GM18909 (cell line): ENCODE data around the gene CCNO.
A peak's percentile ranks its signal among the peaks of the same experiment; 100 is the strongest.

Experiments used
- ATAC-seq: cut with Tn5 transposase; IDR thresholded peaks from one replicate; pipeline ENCODE4 v1.9.1; 2021; ENCODE audit warnings: mild to moderate bottlenecking; ENCODE audit not compliant: unreplicated experiment, poor library complexity

CCNO gene

DNA sequence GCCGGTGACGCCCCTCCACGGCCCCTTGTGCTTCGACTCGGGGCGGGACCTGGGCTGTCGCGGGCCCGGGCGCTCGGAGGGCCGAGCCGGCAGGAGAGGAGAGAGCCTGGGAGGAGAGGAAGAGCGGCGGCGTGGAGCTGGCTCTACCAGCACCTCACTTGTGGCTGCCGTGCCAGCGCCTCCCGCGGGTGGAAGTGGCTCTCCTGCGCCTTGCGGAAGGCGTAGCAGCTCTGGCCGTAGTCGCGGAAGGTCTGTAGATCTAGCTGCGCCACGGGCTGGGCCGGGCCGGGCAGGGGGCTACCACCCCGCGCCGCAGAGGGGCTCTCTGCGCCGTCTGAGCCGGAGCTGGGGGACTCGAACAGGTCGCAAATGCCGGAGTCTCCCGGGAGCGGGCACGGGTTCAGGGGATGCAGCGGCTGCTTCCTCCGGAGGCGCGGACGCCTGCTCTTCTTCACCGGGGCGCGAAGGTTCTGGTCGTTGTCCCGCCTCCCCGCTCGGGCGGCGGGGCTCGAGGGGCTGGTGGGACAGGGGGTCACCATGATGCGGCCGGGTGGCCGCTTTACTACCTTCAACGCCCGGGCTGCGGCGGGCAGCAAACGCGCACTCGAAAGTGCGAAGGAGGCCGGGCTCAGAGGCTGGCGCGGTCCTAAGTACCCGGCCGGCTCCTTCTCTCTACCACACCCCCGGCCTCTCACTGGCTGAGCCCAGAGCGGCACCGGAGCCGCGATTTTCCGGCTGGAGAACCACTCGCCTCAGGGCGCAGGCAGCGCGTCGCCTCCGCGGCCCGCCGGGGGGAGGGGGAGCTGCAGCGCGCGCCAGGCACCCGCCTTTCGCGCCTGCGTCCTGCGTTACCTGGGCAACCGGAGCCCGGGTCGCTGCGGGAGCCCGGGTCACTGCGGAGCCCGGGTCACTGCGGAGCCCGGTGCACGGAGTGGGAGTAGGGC, at the start of gene CCNO:
Gene CCNO (minus strand): TSS at position 624 of the 944 bp plus-strand sequence. CDS start 85 bp downstream, at position 539.
- peak; percentile 71 for ATAC-seq

- no peak for ATAC-seq
These were observed 45.4 kb upstream of the CCNO start for GRCh38 chr5:55278778-55279177.

- ATAC-seq = no peak
These were observed 43.4 kb upstream of the CCNO start for GRCh38 chr5:55276771-55277170.

GRCh38 chr5:55258339-55258738, 24.9 kb upstream of the CCNO start:
- no peak for ATAC-seq

GRCh38 chr5:55254802-55255201, 21.4 kb upstream of the CCNO start:
- ATAC-seq = no peak

DNA sequence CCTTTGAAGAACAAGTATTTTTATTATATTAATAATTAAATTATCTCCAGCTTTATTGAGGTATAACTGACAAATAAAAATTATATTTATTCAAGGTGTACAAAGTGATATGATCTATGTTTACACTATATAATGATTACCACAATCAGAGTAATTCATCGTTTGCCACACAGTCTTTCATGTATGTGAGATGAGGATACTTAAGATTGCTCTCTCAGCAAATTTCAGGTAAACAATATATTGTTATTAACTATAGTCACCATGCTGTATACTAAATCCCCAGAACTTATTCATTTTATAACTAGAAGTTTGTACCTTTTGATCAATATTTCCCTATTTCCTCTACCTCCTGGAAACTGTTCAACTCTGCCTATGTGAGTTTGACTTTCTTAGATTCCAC, 16.7 kb upstream of the CCNO start:
- ATAC-seq = no peak

DNA sequence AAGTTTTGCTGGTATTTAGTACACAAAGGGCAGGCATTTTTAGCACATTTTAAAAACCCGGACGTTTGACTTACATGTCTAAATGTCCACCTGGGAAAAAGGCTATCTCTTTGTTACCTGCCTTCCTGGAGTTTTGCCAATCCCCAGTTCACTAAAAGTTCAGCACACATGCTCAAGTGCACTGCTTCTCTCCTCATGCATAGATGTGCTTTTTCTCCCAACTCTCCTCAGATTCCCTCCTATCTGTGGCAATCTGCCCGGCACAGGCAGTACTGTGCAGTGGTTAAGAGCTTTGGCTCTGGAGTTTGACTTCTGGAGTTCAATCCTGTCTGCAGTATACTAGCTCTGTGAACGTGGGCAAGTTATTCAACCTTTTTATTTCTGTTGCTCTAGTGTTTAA, 8.3 kb upstream of the CCNO start:
- no peak for ATAC-seq

DNA sequence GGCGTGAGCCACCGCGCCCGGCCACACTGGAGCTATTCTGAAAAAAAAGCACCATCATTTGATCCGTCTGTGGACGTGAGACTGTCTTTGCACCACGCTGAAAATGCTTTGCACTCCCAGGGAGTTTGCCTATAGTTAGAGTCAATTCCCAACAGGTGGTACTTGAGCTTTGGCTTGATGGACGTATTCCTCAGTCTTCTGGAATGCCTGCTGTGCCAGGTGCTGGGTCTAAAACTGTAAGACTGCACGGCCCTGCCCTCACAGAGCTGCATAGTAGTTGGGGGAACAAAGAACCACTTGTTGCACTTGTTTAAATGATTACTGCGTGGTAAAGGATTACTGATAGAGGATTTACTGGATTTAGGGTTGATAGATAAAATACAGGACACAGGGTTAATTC, 3.4 kb upstream of the CCNO start:
- no peak for ATAC-seq

DNA sequence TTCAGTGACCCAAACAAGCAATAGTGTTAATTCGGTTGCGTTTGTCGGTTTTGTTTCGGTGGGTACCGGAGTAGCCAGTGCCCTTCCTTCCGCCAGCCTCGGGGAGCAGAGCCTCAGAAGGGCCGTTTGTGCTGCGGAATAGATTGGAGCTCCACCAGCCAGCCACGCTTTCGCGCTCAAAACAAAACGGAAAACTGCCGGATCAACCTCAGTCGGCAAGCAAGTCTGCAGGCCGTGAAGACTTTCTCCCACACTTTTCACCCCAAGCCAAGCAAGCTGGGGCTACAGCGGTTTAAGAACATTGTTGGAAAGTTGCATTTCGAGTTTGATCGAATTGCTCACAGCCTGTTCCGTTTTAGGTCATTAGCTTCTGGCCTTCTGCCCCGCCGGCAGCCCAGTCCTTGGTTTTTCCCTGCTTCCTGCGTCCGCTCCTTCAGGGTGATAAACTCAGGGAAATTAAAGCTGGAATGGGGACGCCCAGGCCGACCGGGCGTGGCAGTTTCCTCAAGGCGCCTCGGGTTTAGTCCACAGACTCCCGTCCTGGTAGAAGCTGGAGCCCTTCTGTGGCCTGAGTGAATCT, 803 bp upstream of the CCNO start:
- no peak for ATAC-seq

- peak; percentile 11 for ATAC-seq
These were observed 980 bp downstream of the CCNO start for GRCh38 chr5:55232271-55232984.

DNA sequence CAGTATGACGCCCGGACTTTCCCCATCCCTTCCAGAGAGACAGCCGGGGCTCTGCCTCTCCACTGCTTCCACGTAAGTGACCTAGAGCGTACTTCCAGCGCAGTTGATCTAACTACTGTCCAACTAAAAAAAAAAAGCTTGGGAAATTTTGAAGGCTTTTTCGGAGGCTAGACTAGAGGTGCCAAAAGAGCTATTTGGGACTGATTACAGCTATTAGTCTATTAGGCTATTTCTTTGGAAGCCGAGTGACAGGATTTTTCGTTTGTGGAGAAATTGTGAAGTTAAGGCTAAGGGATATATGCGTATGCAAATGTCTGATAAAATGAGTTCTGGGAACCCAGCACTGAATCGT, 1.5 kb downstream of the CCNO start:
- ATAC-seq = no peak

GRCh38 chr5:55231029-55231918, 2.1 kb downstream of the CCNO start:
- no peak for ATAC-seq

DNA sequence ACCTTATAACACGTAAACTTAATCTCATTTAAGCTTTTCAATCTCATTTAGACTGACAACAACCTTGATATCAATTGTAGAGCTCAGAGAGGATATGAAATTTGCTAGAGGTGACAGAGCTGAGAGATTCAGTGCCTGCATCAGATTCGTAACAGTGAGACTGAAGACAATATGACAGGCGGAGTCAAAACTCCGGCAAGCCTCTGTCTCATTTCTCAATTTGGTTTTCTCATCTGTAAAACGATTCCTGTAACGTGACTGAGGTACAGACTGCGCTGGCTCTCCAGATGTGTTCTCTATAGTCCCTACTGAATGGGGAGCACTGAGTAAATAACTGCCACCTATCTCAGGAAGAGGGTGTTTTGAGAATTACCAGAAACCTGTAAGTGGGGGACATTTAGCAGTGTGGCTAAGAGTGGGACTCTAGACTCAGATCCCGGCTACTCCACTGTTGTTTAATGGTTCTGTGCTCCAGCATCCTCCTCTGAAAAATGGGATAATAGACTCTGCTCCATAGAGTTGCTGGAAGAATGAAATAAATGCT, 3.2 kb downstream of the CCNO start:
- ATAC-seq = no peak

DNA sequence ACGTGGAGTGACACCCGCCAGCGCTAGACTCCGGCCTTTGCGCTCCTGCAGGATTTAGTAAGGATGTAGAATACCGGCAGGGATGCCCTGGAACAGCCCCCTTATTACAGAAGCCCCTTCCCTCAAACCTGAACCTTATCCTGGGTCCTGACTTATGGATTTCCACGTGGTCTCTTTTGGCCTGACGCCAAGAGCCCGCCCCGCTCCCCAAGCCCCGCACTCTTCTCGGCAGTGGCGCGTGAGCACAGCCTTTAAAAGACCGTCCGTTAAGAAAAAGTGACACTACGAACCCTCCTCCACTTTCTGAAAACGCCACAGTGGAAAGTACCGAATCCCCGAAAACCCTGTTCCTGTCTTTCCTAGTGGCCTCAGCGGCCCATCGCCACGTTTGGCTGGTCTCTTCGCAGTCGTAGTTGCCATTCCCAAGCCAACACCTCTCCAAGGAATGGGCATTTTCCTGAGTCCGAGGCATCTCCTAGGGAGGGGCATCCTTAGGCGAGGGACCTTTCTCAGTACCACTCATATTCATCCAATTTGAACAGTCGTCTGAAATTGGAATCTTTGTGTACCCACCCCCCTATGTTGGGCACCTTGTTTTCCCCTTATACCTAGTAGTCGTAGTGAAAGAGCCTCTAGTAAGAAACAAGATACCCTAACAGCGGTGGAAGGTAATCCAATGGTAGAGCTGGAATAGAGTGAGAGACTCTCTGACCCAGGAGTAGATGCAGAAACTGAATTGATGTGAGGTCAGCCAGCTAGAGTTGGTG, 5.6 kb downstream of the CCNO start:
- ATAC-seq = no peak

- ATAC-seq = peak; percentile 37
These were observed 6.3 kb downstream of the CCNO start, which contains the start of gene MCIDAS for GRCh38 chr5:55226934-55227663. MCIDAS (minus strand) TSS chr5:55227315; CDS start chr5:55227138, 177 bp downstream.

DNA sequence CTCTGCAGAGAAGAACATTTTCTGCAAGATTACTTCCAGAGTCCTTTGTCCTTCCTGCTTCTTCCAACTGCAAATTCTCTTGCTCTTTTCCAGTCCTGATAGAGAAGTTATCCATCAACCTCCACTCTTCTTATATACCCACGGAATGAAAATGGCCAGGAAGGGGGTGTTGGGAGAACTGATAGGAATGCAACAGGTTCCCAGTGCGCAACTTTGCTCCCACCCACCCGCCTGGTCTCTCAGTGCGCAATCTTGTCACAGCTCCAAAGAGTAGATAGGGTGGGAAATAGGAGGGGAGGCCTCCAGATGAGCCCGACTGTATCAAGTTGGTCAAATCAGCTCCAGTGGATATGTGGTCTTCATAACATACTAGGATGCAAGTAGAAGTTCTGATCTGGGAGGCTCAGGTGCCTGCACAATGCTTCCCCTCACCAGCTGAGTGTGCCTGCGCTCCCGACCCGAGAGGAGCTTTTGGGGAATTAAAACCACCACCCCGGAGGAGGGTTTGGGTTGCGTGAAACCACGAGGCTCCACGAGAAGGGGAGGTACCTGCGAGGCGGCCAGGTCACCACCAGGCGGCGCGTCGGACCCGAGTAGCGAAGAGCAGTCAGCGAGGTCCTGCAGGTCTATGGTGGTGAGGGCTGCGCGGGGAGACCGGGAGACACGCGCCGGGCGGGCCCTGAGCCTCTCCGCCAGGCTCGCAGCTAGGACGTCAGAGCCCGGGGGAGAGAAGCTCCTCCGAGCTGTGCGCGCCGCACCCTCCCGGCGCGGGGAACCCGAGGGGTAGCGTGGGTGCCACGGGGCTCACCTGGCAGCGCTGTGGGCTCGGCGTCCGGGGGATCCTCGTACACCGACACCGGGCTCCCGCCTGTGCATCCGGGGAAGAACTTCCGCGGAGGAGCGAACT, 7.1 kb downstream of the CCNO start:
- ATAC-seq = peak; percentile 61

DNA sequence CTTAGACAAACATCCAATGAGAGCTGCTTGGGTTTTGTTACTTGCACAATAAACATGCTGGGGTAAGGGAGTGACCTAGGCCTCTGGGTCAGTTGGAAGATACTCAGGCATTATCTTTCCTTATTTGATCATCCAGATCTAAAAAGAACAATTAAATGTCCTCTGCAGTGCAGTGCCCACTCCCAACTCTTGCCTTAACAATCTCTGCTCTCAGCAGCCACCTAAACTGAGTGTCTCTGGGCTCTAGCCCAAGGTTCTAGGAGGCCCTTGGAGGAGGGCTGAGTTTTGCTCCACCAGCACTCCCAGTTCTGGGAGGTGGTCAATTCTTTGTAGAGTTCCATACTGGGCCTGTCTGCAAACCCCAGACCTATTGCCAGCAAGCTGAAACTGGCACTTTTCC, 8.1 kb downstream of the CCNO start:
- no peak for ATAC-seq
